Psoas muscle (tissue), 8 donors: ENCODE measurements around the gene CARS2. TPM values are rescaled to one million over a fixed set of nuclear protein-coding genes. Genes with fewer than 3 reads are reported as not detected.

ENCODE experiments used
- ATAC-seq, 4 donors: fragments of 200-7000 bp; cut with Tn5 transposase; one replicate each; pipeline ENCODE4 v1.9.1; 2020; ENCODE audit warnings: moderate library complexity in 3 of 4, mild to moderate bottlenecking in 2 of 4
- DNase-seq, 2 donors: peaks; one replicate each; pipeline ENCODE4 v3.0.0-alpha.2; 2020
- H3K27ac ChIP-seq: fragments of 200-600 bp; one replicate; pipeline ENCODE4 v1.8.0; 2022
- H3K27me3 ChIP-seq, 3 donors: fragments of 200-600 bp in 1 of 3; one replicate each; pipeline versions ENCODE4 v1.6.1 to v1.8.0; 2013 to 2022; ENCODE audit warnings: low read length in 2 of 3, mild to moderate bottlenecking in 2 of 3, moderate library complexity in 1 of 3; ENCODE audit not compliant: insufficient read depth in 3 of 3
- H3K36me3 ChIP-seq, 2 donors: fragments of 200-600 bp in 1 of 2; one replicate each; pipeline versions ENCODE4 v1.6.1 to v1.8.0; 2013 to 2022; ENCODE audit warnings: low read depth in 1 of 2, mild to moderate bottlenecking in 1 of 2, moderate library complexity in 1 of 2; ENCODE audit not compliant: insufficient read depth in 1 of 2
- H3K4me1 ChIP-seq: fragments of 200-600 bp; one replicate; pipeline ENCODE4 v1.8.0; 2022
- H3K4me3 ChIP-seq: fragments of 200-600 bp; one replicate; pipeline ENCODE4 v1.8.0; 2022; ENCODE audit warnings: mild to moderate bottlenecking
- H3K9me3 ChIP-seq: fragments of 200-600 bp; one replicate; pipeline ENCODE4 v1.8.0; 2022
- WGBS, 3 donors: extraction: QIAGEN DNeasy Blood & Tissue Kit; methylation state at CpG; one replicate each; pipeline versions ENCODE4 v1.1.6 to v1.1.7; 2013; 5-methylcytosine and 5-hydroxymethylcytosine counted together
- intact Hi-C, 2 donors: fragments of 100-400 bp; cut with DNase I; formaldehyde crosslinking; loops; one replicate each; pipeline versions ENCODE4 v1.11.0 to v1.14.2; 2022
- polyA plus RNA-seq, 3 donors: library from polyadenylated mRNA; stranded (reverse); fragments of 200-250 nt; gene quantifications; one replicate each; pipeline ENCODE4 v1.2.3, GENCODE V29; 2013
- total RNA-seq, 4 donors: library from RNA; stranded (reverse); fragmentation: NEBNext Ultra II Directional in 2 of 4; extraction: Animal tissue kit (Norgen Biotek cat#: 25700) in 2 of 4; gene quantifications; one replicate each; pipeline versions ENCODE4 v1.2.1 to v1.2.4, GENCODE V29; 2021 to 2023
- TF ChIP-seq, protein P1 (sequence below): fragments of 200-600 bp; IDR thresholded peaks from one replicate; pipeline ENCODE4 v1.8.0; 2022; ENCODE audit warnings: antibody characterized with exemption
- donor health status: healthy with polysubstance abuse.
- donor health status: DM: no; HTN: no; CAD: no; lungs with moderate emphysema.
- donor health status: Bipolar disorder and iron deficiency.
- donor health status: healthy.
- donor health status: DM: yes; HTN: yes; CAD: no.
- donor health status: DM: no; HTN: no; CAD: no.
- donor health status: DM: no; HTN: no; CAD: no.
- donor health status: DM: yes; HTN: yes; CAD: no.

Gene CARS2
- total and polyA plus RNA-seq, 7 donors = 41.3 to 85.2 (median 56.3) TPM

DNA sequence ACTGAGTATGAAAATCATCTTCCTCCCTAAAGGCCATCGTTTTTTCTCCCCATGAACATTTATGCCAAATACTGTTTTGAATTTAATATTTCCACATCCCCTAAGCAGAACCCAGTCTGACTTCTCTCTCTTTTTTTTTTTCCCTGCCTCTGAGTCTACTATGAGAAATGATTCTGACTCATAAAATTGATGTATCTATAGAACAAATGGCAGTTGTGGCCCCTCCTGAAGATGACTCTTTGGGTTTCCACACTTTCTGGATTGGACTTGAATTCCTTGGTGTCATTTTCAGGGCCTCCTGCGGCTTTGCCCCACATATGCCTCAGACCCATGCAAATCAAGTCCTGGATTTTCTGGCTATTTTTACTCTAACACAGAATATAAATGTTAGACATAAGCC lies 113.3 kb downstream of the CARS2 start:
- H3K27me3 ChIP-seq = no peaks in the 10 kb centered on the region
- 76 to 90% (median 82%) methylated on average over 2 of the region's 2 CpGs for WGBS, 3 donors
- TF ChIP-seq, protein P1, sequence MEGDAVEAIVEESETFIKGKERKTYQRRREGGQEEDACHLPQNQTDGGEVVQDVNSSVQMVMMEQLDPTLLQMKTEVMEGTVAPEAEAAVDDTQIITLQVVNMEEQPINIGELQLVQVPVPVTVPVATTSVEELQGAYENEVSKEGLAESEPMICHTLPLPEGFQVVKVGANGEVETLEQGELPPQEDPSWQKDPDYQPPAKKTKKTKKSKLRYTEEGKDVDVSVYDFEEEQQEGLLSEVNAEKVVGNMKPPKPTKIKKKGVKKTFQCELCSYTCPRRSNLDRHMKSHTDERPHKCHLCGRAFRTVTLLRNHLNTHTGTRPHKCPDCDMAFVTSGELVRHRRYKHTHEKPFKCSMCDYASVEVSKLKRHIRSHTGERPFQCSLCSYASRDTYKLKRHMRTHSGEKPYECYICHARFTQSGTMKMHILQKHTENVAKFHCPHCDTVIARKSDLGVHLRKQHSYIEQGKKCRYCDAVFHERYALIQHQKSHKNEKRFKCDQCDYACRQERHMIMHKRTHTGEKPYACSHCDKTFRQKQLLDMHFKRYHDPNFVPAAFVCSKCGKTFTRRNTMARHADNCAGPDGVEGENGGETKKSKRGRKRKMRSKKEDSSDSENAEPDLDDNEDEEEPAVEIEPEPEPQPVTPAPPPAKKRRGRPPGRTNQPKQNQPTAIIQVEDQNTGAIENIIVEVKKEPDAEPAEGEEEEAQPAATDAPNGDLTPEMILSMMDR = no peak
- intact Hi-C loops = loop anchor here (5.0 to 10.0 kb wide), 2 partner anchors 225 to 452 kb away; no protein-coding TSS in a partner anchor
- H3K27ac ChIP-seq = no peak overlapping the region
- H3K4me1 ChIP-seq = peaks cover 4% of the 10 kb centered on the region
- H3K4me3 ChIP-seq = no peak overlapping the region
- ATAC-seq = no peak
- H3K9me3 ChIP-seq = no peaks in the 10 kb centered on the region
- H3K36me3 ChIP-seq = no peaks in the 10 kb centered on the region
- DNase-seq = no peak

Other genes starting within 250 kb of the CARS2 start
- 1 to 10 TPM; 2.3 to 6.8 (median 3.0) TPM for gene RAB20, start 144.4 kb downstream of the CARS2 start, total RNA-seq
- gene RAB20, start 144.4 kb downstream of the CARS2 start, polyA plus RNA-seq = 10 to 100 TPM in 1 of 3 donors, 1 to 10 TPM in 2; 1.2 to 20.5 (median 2.7) TPM
- 10 to 100 TPM; 29.2 to 59.2 (median 29.7) TPM for gene NAXD, start 90.6 kb downstream of the CARS2 start, total RNA-seq
- 10 to 100 TPM; 26.0 to 36.7 (median 29.6) TPM for gene NAXD, start 90.6 kb downstream of the CARS2 start, polyA plus RNA-seq
- gene ING1, start 7.6 kb upstream of the CARS2 start, total RNA-seq = 1 to 10 TPM; 5.2 to 7.0 (median 5.9) TPM
- gene ING1, start 7.6 kb upstream of the CARS2 start, polyA plus RNA-seq = 10 to 100 TPM in 2 of 3 donors, 1 to 10 TPM in 1; 8.2 to 16.9 (median 13.8) TPM
- gene ANKRD10, start 209.0 kb upstream of the CARS2 start, total RNA-seq = 100 to 1,000 TPM; 106 to 225 (median 159) TPM
- gene ANKRD10, start 209.0 kb upstream of the CARS2 start, polyA plus RNA-seq = 100 to 1,000 TPM in 1 of 3 donors, 10 to 100 TPM in 2; 82.0 to 123 (median 99.3) TPM